Measurements from ENCODE around the gene WDR20. TPM values are rescaled to one million over a fixed set of nuclear protein-coding genes. Genes with fewer than 3 reads are reported as not detected.

WDR20 gene
- total and polyA plus RNA-seq, 2 experiments from 2014 or later, result 15.3 to 24.0 TPM

DNA sequence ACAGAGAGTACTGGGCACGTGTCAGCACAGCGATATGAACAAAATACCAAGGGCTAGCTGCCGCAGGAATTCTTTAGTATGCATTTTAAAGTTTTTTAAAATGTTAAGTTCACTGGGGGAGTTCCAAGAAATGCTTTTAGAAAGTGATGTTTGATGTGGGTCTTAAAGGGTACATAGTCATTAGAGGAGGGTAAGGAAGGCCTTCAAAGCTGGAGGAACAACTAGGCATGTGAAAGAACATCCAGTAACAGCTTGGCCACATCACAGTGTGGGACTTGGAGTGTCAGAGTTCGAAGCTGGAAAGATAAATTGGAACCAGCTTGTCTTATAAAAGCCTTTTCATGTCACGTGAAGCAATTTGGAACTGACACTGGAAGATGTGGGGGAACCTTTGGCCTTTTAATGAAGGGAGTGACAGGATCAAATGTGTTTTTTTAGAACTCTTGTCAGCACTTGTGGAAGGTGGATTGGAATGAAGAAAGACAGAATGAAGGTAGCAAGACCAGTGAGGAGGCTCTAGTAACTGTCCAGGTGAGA lies 57.7 kb downstream of the WDR20 start:
- H2AFZ ChIP-seq, result no peak overlapping the region
- no peaks in the 10 kb centered on the region for H3K36me3 ChIP-seq (replicated peaks; ENCODE audit: insufficient read depth, low read depth)
- TF ChIP-seq, protein P1, sequence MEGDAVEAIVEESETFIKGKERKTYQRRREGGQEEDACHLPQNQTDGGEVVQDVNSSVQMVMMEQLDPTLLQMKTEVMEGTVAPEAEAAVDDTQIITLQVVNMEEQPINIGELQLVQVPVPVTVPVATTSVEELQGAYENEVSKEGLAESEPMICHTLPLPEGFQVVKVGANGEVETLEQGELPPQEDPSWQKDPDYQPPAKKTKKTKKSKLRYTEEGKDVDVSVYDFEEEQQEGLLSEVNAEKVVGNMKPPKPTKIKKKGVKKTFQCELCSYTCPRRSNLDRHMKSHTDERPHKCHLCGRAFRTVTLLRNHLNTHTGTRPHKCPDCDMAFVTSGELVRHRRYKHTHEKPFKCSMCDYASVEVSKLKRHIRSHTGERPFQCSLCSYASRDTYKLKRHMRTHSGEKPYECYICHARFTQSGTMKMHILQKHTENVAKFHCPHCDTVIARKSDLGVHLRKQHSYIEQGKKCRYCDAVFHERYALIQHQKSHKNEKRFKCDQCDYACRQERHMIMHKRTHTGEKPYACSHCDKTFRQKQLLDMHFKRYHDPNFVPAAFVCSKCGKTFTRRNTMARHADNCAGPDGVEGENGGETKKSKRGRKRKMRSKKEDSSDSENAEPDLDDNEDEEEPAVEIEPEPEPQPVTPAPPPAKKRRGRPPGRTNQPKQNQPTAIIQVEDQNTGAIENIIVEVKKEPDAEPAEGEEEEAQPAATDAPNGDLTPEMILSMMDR (IDR thresholded peaks at IDR 0.05; ENCODE audit: poor library complexity), result no peak
- H3K4me2 ChIP-seq, result no peak overlapping the region
- H4K20me1 ChIP-seq (ENCODE audit: insufficient read depth, poor library complexity, severe bottlenecking), result peaks cover 24% of the 10 kb centered on the region
- no peak overlapping the region for H3K4me3 ChIP-seq
- H3K27ac ChIP-seq, result no peak overlapping the region
- H3K27me3 ChIP-seq, result no peaks in the 10 kb centered on the region
- no peak for DNase-seq (ENCODE audit: low spot score)
- H3K9me2 ChIP-seq (replicated peaks; ENCODE audit: insufficient read depth), result no peaks in the 10 kb centered on the region
- 83% methylated on average over 5 of the region's 5 CpGs for WGBS (ENCODE audit: low lambda C conversion rate, missing lambda C conversion rate)
- H3K79me2 ChIP-seq, result peaks cover 86% of the 10 kb centered on the region
- H3K4me1 ChIP-seq (ENCODE audit: insufficient read depth), result no peaks in the 10 kb centered on the region
- H3K9me3 ChIP-seq (ENCODE audit: low read depth), result no peaks in the 10 kb centered on the region

- H3K9me2 ChIP-seq (replicated peaks; ENCODE audit: insufficient read depth), result no peaks in the 10 kb centered on the region
- no peak overlapping the region for H3K27ac ChIP-seq
- H3K27me3 ChIP-seq, result no peaks in the 10 kb centered on the region
- no peaks in the 10 kb centered on the region for H3K36me3 ChIP-seq (replicated peaks; ENCODE audit: insufficient read depth, low read depth)
- H2AFZ ChIP-seq, result no peak overlapping the region
- DNase-seq (ENCODE audit: low spot score), result no peak
- H3K4me1 ChIP-seq (ENCODE audit: insufficient read depth), result no peaks in the 10 kb centered on the region
- H3K79me2 ChIP-seq, result peaks cover 84% of the 10 kb centered on the region
- TF ChIP-seq EZH2phosphoT487 (IDR thresholded peaks at IDR 0.05; ENCODE audit: low read depth, severe bottlenecking, unreplicated experiment), result no peak
- no peak for TF ChIP-seq EZH2 (IDR thresholded peaks at IDR 0.05; ENCODE audit: borderline replicate concordance)
- TF ChIP-seq, protein P1 (IDR thresholded peaks at IDR 0.05; ENCODE audit: poor library complexity), result no peak
- H3K9me3 ChIP-seq (ENCODE audit: low read depth), result no peaks in the 10 kb centered on the region
- peaks cover 24% of the 10 kb centered on the region for H4K20me1 ChIP-seq (ENCODE audit: insufficient read depth, poor library complexity, severe bottlenecking)
- H3K4me2 ChIP-seq, result no peak overlapping the region
- no peak overlapping the region for H3K4me3 ChIP-seq
- 84% methylated on average over 9 of the region's 9 CpGs for WGBS (ENCODE audit: low lambda C conversion rate, missing lambda C conversion rate)
These were observed 61.1 kb downstream of the WDR20 start for GRCh38 chr14:102200690-102201352.

- Histone ChIP-seq H4K20me1 (ENCODE audit: insufficient read depth, poor library complexity, severe bottlenecking) (peaks cover 24% of the 10 kb centered on the region), H3K27ac (no peak overlapping the region), H3K4me3 (no peak overlapping the region), H2AFZ (no peak overlapping the region), H3K4me2 (no peak overlapping the region), H3K4me1 (ENCODE audit: insufficient read depth) (no peaks in the 10 kb centered on the region), H3K27me3 (no peaks in the 10 kb centered on the region), H3K36me3 (replicated peaks; ENCODE audit: insufficient read depth, low read depth) (no peaks in the 10 kb centered on the region), H3K79me2 (peaks cover 79% of the 10 kb centered on the region), H3K9me3 (ENCODE audit: low read depth) (no peaks in the 10 kb centered on the region), H3K9me2 (replicated peaks; ENCODE audit: insufficient read depth) (no peaks in the 10 kb centered on the region)
- no peak for TF ChIP-seq EZH2phosphoT487 (IDR thresholded peaks at IDR 0.05; ENCODE audit: low read depth, severe bottlenecking, unreplicated experiment)
- no peak for TF ChIP-seq EZH2 (IDR thresholded peaks at IDR 0.05; ENCODE audit: borderline replicate concordance)
- TF ChIP-seq, protein P1 (IDR thresholded peaks at IDR 0.05; ENCODE audit: poor library complexity), result no peak
- WGBS (ENCODE audit: low lambda C conversion rate, missing lambda C conversion rate), result 91% methylated on average over 9 of the region's 9 CpGs
- DNase-seq (ENCODE audit: low spot score), result no peak
These were observed 61.6 kb downstream of the WDR20 start for GRCh38 chr14:102201353-102201738.

Data from hepatocyte (in vitro differentiated cells).